Measurements from ENCODE around the gene ENAH. TPM values are rescaled to one million over a fixed set of nuclear protein-coding genes. Genes with fewer than 3 reads are reported as not detected.
A peak's percentile ranks its signal among the peaks of the same experiment; 100 is the strongest.
"Not testable (repeated sequence)": the region's sequence is repeated elsewhere in the genome, so short reads cannot be mapped to it uniquely, and the experiment has no call there.

ENAH gene
- total RNA-seq, 1 donor from 2014 or later, result 50.0 TPM

GRCh38 chr1:225644666-225645065 lies 8.3 kb downstream of the ENAH start:
- DNase-seq (ENCODE audit: low read depth), result no peak
- Histone ChIP-seq H3K36me3 (ENCODE audit: control insufficient read depth, insufficient read depth, low read length) (peaks cover 2% of the 10 kb centered on the region), H3K27me3 (ENCODE audit: control insufficient read depth, insufficient read depth, low read length) (no peaks in the 10 kb centered on the region), H3K4me3 (ENCODE audit: low read depth, low read length) (no peak overlapping the region)
- no peak for FAIRE-seq
- TF ChIP-seq, protein P1, sequence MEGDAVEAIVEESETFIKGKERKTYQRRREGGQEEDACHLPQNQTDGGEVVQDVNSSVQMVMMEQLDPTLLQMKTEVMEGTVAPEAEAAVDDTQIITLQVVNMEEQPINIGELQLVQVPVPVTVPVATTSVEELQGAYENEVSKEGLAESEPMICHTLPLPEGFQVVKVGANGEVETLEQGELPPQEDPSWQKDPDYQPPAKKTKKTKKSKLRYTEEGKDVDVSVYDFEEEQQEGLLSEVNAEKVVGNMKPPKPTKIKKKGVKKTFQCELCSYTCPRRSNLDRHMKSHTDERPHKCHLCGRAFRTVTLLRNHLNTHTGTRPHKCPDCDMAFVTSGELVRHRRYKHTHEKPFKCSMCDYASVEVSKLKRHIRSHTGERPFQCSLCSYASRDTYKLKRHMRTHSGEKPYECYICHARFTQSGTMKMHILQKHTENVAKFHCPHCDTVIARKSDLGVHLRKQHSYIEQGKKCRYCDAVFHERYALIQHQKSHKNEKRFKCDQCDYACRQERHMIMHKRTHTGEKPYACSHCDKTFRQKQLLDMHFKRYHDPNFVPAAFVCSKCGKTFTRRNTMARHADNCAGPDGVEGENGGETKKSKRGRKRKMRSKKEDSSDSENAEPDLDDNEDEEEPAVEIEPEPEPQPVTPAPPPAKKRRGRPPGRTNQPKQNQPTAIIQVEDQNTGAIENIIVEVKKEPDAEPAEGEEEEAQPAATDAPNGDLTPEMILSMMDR (IDR thresholded peaks at IDR 0.05; ENCODE audit: insufficient read depth, low read length, severe bottlenecking), result no peak

DNA sequence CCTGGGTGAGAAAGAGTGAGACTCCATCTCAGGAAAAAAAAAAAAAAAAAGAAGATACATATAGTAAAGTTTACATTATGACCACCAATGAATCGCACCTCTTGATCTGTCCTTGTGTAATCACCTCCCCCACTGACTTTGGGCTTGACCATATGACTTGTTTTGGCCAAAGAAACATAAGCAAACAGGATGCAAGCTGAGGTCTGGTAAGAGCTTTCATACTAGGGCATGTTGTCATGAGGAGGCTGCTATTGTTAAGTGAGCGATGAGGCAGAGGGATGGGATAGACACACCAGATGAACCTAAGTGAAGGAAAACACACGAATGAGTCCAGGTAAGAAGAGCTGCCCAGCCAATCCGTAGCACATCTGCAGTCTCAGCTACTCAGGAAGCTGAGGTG lies 10.7 kb downstream of the ENAH start:
- Histone ChIP-seq H3K4me3 (ENCODE audit: low read depth, low read length) (no peak overlapping the region), H3K36me3 (ENCODE audit: control insufficient read depth, insufficient read depth, low read length) (peaks cover 2% of the 10 kb centered on the region), H3K27me3 (ENCODE audit: control insufficient read depth, insufficient read depth, low read length) (no peaks in the 10 kb centered on the region)
- peak; percentile 36 for FAIRE-seq
- TF ChIP-seq, protein P1 (IDR thresholded peaks at IDR 0.05; ENCODE audit: insufficient read depth, low read length, severe bottlenecking), result no peak
- peak; percentile 21 for DNase-seq (ENCODE audit: low read depth)

GRCh38 chr1:225638853-225639252 lies 14.1 kb downstream of the ENAH start:
- FAIRE-seq, result no peak
- no peaks in the 10 kb centered on the region for H3K27me3 ChIP-seq (ENCODE audit: control insufficient read depth, insufficient read depth, low read length)
- TF ChIP-seq, protein P1 (IDR thresholded peaks at IDR 0.05; ENCODE audit: insufficient read depth, low read length, severe bottlenecking), result no peak
- peaks cover 2% of the 10 kb centered on the region for H3K36me3 ChIP-seq (ENCODE audit: control insufficient read depth, insufficient read depth, low read length)
- DNase-seq (ENCODE audit: low read depth), result no peak
- no peak overlapping the region for H3K4me3 ChIP-seq (ENCODE audit: low read depth, low read length)

DNA sequence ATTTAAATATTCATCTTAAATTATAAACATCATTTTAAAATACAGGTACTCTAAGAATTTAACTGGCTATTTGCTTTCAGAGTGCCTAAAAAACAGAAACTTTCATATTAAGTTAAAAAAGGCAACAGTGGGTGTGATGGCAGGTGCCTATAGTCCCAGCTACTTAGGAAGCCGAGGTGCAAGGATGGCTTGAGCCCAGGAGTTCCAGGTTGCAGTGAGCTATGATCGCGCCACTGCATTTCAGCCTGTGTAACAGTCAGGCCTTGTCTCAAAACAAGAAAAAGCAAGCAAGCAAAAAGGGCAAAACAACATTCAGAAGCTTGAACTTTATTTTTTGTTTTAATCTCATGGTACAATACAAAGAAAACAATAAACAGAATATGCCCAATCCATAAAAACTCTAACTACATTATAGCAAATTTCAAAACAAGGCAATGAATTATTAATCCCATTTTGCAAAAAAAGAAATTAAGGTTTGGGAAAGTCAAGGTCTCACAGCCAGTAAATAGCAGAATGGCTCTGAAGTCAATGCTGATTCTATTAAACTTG lies 15.2 kb downstream of the ENAH start:
- DNase-seq (ENCODE audit: low read depth) (no peak), FAIRE-seq (no peak)
- H3K4me3 ChIP-seq (ENCODE audit: low read depth, low read length), result no peak overlapping the region
- peaks cover 2% of the 10 kb centered on the region for H3K36me3 ChIP-seq (ENCODE audit: control insufficient read depth, insufficient read depth, low read length)
- TF ChIP-seq, protein P1 (IDR thresholded peaks at IDR 0.05; ENCODE audit: insufficient read depth, low read length, severe bottlenecking), result no peak
- H3K27me3 ChIP-seq (ENCODE audit: control insufficient read depth, insufficient read depth, low read length), result no peaks in the 10 kb centered on the region

GRCh38 chr1:225636992-225637391 lies 15.9 kb downstream of the ENAH start:
- H3K4me3 ChIP-seq (ENCODE audit: low read depth, low read length); FAIRE-seq; H3K27me3 ChIP-seq (ENCODE audit: control insufficient read depth, insufficient read depth, low read length); H3K36me3 ChIP-seq (ENCODE audit: control insufficient read depth, insufficient read depth, low read length); DNase-seq (ENCODE audit: low read depth): not testable (repeated sequence)

DNA sequence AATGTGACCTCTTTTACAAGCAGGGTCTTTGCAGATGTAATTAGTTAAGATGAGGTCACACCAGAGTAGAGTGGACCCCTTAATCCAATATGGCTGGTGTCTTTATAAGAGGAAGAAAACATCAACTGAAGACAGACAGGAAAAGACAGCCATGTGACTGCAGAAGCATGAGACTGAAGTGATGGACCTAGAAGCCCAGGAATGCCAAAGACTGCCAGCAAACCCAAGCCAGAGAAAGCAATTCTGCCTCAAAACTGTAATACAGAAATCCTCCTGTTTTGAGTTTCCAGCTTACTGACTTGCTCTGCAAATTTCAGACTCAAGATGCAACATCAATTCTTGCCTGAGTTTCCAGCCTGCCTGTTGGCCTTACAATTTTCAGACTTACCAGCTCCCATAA lies 17.3 kb downstream of the ENAH start:
- FAIRE-seq (no peak), DNase-seq (ENCODE audit: low read depth) (no peak)
- TF ChIP-seq, protein P1 (IDR thresholded peaks at IDR 0.05; ENCODE audit: insufficient read depth, low read length, severe bottlenecking), result no peak
- H3K36me3 ChIP-seq (ENCODE audit: control insufficient read depth, insufficient read depth, low read length), result no peaks in the 10 kb centered on the region
- no peak overlapping the region for H3K4me3 ChIP-seq (ENCODE audit: low read depth, low read length)
- H3K27me3 ChIP-seq (ENCODE audit: control insufficient read depth, insufficient read depth, low read length), result no peaks in the 10 kb centered on the region

- not testable (repeated sequence) for DNase-seq (ENCODE audit: low read depth); H3K27me3 ChIP-seq (ENCODE audit: control insufficient read depth, insufficient read depth, low read length); H3K36me3 ChIP-seq (ENCODE audit: control insufficient read depth, insufficient read depth, low read length); H3K4me3 ChIP-seq (ENCODE audit: low read depth, low read length); FAIRE-seq
Measured at GRCh38 chr1:225632836-225633235, 20.1 kb downstream of the ENAH start.

Measured in bronchial epithelial cell (primary cell).